ENCODE data around the gene IDI1.

IDI1 gene

DNA sequence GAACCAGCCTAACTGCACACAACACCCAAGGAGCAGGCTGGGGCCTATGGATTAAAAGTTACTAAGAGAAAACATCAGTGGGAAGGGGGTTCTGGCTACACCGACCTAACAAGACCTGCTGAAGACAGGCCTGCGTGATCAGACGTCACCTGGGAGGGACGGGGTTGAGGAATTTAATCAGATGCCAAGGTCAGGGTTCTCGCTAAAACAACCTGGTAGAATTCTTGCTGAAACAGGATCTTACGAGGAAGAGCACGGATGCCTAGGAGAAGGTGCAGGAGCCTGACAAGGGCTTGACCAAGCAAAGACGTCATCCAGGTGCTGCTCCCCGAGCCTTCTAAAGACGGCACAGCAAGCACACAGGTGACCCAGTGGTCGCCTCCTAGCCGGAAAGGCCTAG lies 24.8 kb downstream of the IDI1 start:
- H3K4me3 ChIP-seq (replicated peaks; ENCODE audit: low read depth, low read length), result no peak overlapping the region
- TF ChIP-seq, protein P1, sequence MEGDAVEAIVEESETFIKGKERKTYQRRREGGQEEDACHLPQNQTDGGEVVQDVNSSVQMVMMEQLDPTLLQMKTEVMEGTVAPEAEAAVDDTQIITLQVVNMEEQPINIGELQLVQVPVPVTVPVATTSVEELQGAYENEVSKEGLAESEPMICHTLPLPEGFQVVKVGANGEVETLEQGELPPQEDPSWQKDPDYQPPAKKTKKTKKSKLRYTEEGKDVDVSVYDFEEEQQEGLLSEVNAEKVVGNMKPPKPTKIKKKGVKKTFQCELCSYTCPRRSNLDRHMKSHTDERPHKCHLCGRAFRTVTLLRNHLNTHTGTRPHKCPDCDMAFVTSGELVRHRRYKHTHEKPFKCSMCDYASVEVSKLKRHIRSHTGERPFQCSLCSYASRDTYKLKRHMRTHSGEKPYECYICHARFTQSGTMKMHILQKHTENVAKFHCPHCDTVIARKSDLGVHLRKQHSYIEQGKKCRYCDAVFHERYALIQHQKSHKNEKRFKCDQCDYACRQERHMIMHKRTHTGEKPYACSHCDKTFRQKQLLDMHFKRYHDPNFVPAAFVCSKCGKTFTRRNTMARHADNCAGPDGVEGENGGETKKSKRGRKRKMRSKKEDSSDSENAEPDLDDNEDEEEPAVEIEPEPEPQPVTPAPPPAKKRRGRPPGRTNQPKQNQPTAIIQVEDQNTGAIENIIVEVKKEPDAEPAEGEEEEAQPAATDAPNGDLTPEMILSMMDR (IDR thresholded peaks at IDR 0.05; ENCODE audit: low read length, missing control alignments), result no peak
- DNase-seq (ENCODE audit: low read depth), result no peak

DNA sequence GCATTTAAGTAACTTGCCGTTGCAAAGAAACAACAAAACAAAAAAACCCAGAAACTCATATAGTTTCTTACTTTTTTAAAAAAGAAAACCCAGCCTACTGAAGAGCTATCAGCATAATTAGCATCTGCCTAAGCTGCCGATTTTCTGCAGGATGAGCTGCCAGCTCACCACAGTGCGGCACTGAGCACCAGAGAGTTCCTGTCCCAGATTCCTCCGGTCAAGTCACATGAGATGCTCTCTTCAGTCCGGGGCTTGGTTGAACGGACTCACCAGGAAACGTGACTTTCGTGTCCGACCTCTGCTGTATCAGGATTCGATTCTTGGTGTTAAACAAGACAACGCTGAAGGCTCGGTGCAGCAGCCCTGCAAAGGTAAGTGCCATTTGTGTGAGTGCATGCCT lies 26.5 kb downstream of the IDI1 start:
- DNase-seq (ENCODE audit: low read depth), result no peak
- TF ChIP-seq, protein P1 (IDR thresholded peaks at IDR 0.05; ENCODE audit: low read length, missing control alignments), result no peak
- H3K4me3 ChIP-seq (replicated peaks; ENCODE audit: low read depth, low read length), result no peak overlapping the region

DNA sequence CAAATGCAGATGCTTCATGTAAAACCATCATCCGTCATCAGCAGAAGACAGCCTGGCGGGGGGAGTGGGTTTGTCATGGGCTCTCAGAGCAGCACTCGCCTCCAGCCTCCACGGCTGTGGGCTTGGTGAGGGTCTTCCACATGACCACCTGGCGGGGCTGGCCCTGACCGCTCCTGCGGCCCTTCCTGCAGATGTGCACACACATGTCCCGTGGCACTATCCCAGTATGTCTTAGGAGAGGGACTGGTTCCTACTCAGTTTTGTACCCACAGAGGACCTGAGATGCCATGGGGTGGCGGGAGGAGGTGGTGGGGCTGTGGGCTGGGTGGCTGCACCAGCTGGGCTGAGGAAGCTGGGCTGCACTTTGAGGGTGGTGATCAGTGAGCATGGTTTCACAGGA lies 28.0 kb downstream of the IDI1 start:
- H3K4me3 ChIP-seq (replicated peaks; ENCODE audit: low read depth, low read length), result no peak overlapping the region
- DNase-seq (ENCODE audit: low read depth), result no peak
- TF ChIP-seq, protein P1 (IDR thresholded peaks at IDR 0.05; ENCODE audit: low read length, missing control alignments), result no peak

DNA sequence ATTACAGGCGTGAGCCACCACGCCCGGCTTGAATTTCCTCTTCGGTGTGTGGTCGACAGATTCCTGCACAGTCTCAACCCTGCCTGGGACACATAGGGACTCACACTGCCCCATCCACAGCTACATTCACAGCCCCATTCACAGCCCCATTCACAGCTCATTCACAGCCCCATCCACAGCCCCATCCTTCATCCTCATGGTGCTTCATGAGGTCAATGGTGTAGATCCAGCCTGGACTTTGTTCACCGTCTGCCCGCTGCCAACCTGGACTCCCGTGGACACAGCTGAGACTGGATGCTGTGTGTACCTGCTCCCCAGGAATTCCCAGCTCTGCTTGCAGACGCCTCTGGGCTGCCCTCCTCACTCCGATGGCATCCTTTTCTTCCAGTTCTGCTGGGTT lies 28.5 kb downstream of the IDI1 start:
- TF ChIP-seq, protein P1 (IDR thresholded peaks at IDR 0.05; ENCODE audit: low read length, missing control alignments), result no peak
- DNase-seq (ENCODE audit: low read depth), result no peak
- H3K4me3 ChIP-seq (replicated peaks; ENCODE audit: low read depth, low read length), result no peak overlapping the region

DNA sequence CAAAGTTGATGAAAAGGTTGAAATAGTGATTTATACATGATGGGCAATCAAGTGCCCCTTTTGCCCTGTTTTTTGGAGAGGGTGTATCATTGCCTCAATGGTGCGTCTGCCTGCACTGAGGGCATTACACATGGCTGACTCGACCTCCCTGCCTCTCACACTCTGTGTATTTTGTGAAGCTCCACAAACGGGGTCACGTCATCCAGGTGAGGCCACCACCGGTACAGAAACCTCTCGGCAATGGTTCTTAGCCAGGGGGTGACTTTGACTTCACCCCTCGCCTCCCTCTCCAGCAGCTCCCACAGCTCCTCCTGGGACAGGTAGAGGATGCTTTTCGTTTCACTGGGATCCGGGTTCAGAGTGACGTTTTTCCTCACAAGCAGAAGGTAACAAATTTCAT lies 29.6 kb downstream of the IDI1 start:
- no peak for DNase-seq (ENCODE audit: low read depth)
- TF ChIP-seq, protein P1 (IDR thresholded peaks at IDR 0.05; ENCODE audit: low read length, missing control alignments), result no peak
- H3K4me3 ChIP-seq (replicated peaks; ENCODE audit: low read depth, low read length), result no peak overlapping the region

DNA sequence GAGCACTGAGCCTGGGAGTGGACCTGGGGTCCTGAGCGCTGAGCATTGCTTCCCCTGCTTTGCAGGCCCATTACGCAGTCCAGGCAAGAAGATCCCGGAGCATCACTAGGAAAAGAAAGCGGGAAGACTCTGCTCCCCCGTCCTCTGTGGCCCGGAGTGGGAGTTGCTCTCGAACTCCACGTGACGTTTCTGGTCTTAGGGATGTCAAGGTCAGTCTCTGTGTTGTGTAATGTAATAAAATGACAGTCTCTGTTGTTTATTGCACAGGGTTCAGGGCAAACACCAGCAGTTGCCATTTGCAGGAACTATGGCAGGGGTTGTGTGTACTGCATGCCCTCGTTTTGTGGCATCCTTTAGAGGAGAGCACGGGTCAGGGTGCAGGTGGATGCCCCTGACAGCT lies 33.2 kb downstream of the IDI1 start:
- no peak overlapping the region for H3K4me3 ChIP-seq (replicated peaks; ENCODE audit: low read depth, low read length)
- no peak for DNase-seq (ENCODE audit: low read depth)
- TF ChIP-seq, protein P1 (IDR thresholded peaks at IDR 0.05; ENCODE audit: low read length, missing control alignments), result no peak

DNA sequence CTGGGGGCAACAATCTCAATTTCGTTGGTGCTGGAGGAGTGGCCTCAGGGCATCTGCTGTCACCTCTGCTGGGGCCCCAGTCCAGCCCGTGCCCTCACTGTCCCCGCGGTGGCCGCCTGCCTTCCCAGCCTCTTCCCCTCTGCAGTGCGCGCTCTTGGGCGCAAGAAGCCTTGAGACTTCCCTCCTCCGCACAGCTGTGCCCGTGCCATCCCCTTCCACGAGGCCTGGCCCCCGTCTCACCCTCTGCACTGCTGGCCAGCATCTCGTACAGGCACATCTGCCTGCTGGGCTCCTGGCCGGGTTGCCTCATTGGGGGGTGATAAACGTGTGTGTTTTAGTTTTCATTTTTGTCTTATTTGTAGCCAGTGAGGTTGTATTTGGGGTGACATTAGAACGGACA lies 37.2 kb downstream of the IDI1 start:
- H3K4me3 ChIP-seq (replicated peaks; ENCODE audit: low read depth, low read length), result no peak overlapping the region
- no peak for DNase-seq (ENCODE audit: low read depth)
- TF ChIP-seq, protein P1 (IDR thresholded peaks at IDR 0.05; ENCODE audit: low read length, missing control alignments), result no peak

Measured in fibroblast of pulmonary artery (primary cell).